HCEC 1CT (cell line): ENCODE data around the gene DNAH3.
"Not testable (repeated sequence)": the region's sequence is repeated elsewhere in the genome, so short reads cannot be mapped to it uniquely, and the experiment has no call there.

Experiments used
- DNase-seq: peaks from one replicate; pipeline ENCODE4 v3.0.0-alpha.2; 2017

DNAH3 gene

GRCh38 chr16:21063314-21063713 is 87.3 kb downstream of the DNAH3 start:
- DNase-seq = not testable (repeated sequence)

DNA sequence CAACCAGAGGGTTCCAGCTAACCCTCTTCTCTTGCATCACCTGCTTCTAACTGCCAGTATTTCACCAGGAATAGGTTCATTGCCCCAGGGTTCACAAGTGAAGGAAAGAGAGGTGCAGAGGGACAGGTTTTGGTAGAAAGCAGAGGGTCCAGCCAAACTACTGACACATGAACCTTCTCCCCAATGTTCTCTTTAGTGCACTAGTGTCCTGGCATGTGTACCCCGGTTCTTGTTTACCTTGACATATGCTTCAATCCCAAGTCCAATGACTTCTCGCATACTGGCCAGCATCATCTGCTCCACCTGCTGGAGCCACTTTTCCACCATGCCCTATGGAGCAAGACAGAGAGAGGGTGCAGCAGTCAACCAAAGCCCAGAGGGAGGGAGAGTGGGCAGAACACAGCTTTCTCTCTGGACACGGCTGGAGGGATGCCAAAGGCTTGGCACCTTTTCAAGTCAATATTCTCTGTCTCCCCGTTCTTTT is 90.6 kb downstream of the DNAH3 start:
- no peak for DNase-seq

DNA sequence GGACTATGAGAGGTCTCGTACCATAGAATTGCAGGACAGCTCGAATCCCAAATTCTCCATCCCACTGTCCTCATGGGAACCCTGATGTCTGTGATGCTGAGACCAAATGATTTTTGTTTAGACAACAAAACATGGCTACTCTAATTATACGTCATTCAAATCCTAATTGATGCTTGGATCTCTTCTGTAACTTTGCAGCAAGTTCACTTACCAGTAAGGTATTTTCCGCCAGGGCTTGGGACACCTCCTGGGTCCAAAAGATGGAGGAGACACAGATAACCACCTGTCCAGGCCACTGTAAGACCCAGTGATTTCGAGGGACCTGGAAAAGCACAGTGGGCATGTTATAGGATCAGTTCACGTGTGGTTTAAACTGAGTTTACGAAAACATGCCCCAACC is 92.8 kb downstream of the DNAH3 start:
- no peak for DNase-seq

GRCh38 chr16:21056396-21056795 is 94.2 kb downstream of the DNAH3 start:
- DNase-seq = no peak

DNA sequence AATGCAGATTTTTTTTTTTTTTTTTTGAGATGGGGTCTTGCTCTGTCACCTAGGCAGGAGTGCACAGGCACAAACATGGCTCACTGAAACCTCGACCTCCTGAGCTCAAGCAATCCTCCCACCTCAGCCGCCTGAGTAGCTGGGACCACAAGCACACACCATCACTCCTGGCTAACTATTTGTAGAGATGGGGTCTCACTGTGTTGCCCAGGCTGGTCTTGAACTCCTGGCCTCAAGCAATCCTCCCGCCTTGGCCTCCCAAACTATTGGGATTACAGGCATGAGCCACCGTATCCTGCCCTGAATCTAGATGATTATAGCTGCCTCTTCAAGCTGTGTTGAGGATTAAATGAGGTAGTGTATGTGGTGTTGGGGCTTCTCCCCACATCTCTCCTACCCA is 94.9 kb downstream of the DNAH3 start:
- not testable (repeated sequence) for DNase-seq

- DNase-seq = no peak
Observed at GRCh38 chr16:21053590-21053989, 97.1 kb downstream of the DNAH3 start.

DNA sequence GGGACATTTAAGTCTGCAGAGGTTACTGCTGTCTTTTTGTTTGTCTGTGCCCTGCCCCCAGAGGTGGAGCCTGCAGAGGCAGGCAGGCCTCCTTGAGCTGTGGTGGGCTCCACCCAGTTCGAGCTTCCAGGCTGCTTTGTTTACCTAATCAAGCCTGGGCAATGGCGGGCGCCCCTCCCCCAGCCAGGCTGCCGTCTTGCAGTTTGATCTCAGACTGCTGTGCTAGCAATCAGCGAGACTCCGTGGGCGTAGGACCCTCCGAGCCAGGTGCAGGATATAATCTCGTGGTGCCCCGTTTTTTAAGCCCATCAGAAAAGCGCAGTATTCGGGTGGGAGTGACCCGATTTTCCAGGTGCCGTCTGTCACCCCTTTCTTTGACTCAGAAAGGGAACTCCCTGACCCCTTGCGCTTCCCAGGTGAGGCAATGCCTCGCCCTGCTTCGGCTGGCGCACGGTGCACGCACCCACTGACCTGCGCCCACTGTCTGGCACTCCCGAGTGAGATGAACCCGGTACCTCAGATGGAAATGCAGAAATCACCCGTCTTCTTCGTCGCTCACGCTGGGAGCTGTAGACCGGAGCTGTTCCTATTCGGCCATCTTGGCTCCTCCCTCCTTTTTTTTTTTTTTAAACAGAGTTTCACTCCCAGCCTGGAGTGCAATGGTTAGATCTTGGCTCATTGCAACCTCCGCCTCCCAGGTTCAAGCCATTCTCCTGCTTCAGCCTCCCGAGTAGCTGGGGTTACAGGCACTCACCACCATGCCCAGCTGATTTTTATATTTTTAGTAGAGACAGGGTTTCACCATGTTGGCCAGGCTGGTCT is 102.3 kb downstream of the DNAH3 start:
- DNase-seq = not testable (repeated sequence)

GRCh38 chr16:21038197-21038596 is 112.4 kb downstream of the DNAH3 start:
- DNase-seq = no peak

DNA sequence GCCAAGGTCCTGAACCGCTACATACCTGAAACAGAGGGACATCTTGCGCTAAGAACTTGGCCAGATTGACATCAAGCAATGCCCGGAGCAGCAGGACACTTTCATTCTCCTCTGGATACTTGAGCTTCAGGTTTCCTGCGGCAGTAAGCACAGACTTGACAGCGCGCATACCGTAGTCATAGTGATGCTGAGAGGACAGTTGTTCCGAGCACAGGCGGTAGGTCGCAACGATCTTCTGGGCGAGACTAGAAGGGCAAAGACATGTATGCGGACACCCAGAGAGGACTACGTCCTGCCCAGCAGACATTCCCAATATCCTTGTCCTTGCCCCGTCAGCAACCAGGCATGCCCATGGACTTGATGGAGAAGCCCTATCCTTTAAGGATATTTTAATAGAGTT is 112.9 kb downstream of the DNAH3 start:
- DNase-seq = no peak

- no peak for DNase-seq
Observed at GRCh38 chr16:21037168-21037567, 113.5 kb downstream of the DNAH3 start.

GRCh38 chr16:21036471-21036870 is 114.2 kb downstream of the DNAH3 start:
- no peak for DNase-seq

- no peak for DNase-seq
Observed at GRCh38 chr16:21033704-21034103, 116.9 kb downstream of the DNAH3 start.

DNA sequence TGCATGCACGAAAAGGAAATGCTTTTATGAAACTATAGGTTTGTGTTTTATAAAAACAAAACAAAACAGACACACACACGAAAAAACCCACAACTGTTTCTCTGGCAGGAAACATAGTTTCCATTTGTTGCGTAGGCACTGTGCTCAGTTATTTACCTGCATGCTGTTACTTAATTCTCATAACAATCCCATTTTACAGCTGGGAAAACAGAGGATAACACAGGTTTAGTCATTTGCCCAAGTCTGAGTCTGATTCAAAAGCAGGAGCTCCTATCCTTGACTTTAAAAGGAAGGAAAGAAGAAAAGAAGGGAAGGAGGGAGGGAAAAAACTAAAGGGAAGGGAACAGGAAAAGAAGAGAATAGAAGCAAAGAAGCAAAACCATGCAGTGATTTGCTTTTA is 117.4 kb downstream of the DNAH3 start:
- no peak for DNase-seq

DNA sequence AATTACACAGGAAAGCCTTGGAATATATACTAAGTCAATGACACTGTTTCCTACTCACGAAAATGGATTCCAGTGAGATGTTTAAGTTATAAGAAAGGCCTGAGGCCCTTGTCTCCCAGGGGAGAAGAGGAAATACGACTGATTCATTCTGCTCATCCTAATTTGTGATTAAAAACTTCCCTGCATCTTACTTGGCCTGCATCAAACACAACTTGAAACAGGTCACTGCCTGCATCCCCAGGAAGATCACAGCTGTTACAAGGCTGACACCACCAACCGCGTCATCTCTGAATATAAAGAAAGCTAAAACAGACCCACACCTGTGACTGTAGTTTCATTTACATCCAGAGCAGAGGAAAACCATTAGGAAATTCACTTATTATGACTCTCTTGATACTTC is 121.9 kb downstream of the DNAH3 start:
- DNase-seq = no peak

DNA sequence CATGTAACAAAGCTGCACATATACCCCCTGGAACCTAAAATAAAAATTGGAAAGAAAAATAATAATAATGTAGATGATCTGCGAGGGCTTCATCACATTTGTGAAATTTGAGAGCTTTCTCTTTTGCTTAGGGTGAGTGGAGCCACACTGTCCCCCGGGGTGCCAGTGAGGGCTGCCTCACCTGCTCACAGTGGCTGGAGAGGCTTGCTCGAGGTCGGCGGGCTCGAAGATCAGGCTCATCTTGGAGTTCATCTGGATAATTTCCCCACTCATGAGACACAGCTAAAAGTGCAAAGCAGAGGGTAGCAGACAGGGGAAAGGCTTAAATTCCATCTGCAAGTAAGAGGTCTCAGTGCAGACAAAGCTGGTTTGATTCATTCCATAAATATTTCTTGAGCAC is 123.8 kb downstream of the DNAH3 start:
- no peak for DNase-seq

GRCh38 chr16:21023509-21024202 is 127.0 kb downstream of the DNAH3 start:
- DNase-seq = no peak

- no peak for DNase-seq
Observed at GRCh38 chr16:21021316-21021715, 129.3 kb downstream of the DNAH3 start.

DNA sequence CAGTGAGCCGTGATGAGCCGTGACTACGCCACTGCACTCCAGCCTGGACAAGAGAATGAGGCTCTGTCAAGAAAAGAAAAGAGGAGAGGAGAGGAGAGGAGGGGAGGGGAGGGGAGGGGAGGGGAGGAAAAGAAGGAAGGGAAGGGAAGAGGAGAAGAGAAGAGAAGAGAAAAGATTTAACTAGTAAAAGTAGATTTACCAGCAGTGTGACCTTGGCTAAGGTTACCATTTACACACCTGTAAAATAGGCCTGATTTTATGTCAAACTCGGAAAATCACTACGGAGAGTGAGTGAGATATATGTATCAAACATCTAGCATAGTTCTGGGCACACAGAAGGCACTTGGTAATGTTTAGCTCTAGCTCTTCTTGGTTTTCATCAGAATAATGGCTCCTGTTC is 140.8 kb downstream of the DNAH3 start:
- DNase-seq = no peak

GRCh38 chr16:21005008-21005407 is 145.6 kb downstream of the DNAH3 start:
- no peak for DNase-seq

DNA sequence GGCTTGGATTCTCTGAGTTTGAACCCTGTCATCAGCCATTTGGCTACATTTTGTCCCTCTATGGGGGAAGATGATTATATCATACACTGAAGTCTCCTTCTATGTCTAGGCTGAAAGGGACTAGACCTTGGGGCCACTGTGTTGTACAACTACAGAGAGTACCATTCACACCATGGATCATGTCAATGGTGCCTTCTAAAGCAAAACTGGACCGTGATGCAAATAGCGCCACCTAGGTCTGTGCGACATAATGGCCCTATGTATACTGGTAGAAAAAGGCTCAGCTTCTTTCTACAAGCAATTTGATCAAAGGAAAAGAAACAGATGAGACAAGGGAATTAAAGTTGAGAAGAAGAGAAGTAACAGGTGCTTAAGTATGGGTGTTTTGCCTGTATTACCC is 149.4 kb downstream of the DNAH3 start:
- peak; percentile 41 for DNase-seq

GRCh38 chr16:20997147-20997546 is 153.5 kb downstream of the DNAH3 start:
- no peak for DNase-seq

DNA sequence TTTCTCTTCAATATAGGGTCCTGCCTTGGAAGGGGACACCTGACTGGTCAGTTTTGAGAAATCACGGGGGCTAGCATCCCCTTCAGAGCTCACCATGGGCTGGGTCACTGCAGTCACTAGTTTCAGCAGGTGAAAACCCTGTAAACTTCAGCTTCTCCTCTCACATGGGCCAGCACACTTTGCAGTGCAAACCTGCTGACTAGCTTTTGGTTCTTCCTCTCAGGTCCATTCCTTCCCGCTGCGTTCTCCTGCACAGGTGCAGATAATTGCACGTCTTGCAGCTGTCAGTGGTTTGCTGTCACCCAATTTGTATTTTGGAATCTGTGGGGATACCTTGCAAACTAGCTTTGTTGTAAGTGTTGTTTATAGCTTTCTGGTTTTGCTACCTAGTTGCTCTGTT is 154.9 kb downstream of the DNAH3 start:
- DNase-seq = no peak

DNA sequence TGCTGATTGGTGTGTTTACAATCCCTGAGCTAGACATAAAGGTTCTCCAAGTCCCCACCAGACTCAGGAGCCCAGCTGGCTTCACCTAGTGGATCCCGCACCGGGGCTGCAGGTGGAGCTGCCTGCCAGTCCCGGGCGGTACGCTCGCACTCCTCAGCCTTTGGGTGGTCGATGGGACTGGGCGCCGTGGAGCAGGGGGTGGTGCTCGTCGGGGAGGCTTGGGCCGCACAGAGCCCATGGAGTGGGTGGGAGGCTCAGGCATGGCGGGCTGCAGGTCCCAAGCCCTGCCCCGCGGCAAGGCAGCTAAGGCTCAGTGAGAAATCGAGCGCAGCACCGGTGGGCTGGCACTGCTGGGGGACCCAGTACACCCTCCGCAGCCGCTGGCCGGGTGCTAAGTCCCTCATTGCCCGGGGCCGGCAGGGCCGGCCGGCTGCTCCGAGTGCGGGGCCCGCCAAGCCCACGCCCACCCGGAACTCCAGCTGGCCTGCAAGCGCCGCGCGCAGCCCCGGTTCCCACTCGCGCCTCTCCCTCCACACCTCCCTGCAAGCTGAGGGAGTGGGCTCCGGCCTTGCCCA is 161.1 kb downstream of the DNAH3 start:
- not testable (repeated sequence) for DNase-seq

DNA sequence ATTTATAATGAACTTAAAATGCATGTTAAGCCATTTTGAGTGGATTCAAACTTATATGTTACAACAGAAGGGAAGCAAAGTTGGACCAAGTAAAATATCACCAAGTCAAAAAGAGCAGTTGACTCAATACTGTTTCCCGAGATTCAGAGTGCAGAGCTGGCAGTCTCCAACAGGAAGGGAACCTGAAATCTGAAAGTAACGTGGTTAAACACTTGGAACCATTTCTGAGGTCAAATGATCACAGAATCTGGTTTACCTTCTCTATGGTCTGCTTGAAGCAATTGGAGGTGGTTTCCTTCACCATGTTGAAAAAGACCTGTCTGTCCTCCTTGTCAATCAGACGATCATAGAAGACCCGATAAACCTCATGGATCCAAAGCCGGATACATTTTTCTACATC is 163.6 kb downstream of the DNAH3 start:
- no peak for DNase-seq
